IMR-90 (cell line): ENCODE results near the gene FSD1L. TPM values are rescaled to one million over a fixed set of nuclear protein-coding genes. Genes with fewer than 3 reads are reported as not detected.

Experiments used
- ATAC-seq: fragments of 200-7000 bp; cut with Tn5 transposase; 2 replicates; pipeline ENCODE4 v1.9.1; 2020; ENCODE audit warnings: low read depth, mild to moderate bottlenecking, moderate library complexity
- BruUV-seq: library from RNA; stranded (reverse); fragments of 400-500 nt; replicated peaks from 2 replicates; lab custom pipeline; 2021; lab: Mats Ljungman, UMichigan
- CTCF ChIA-PET: fragments of 300-600 bp; formaldehyde crosslinking; extraction: SDS; loops from one replicate; lab custom pipeline; 2021; ENCODE audit warnings: antibody characterized with exemption; lab: Yijun Ruan, JAX
- POLR2A ChIA-PET: fragments of 300-600 bp; sonication (Branson Sonifier 250); formaldehyde crosslinking; loops from one replicate; lab custom pipeline; 2022; ENCODE audit warnings: antibody characterized with exemption; ENCODE audit not compliant: unreplicated experiment; lab: Charles Lee
- DNase-seq: peaks from one replicate; pipeline ENCODE4 v3.0.0; 2013
- H2AFZ ChIP-seq: replicated peaks from 2 replicates; pipeline ENCODE3; 2013; ENCODE audit warnings: low read length, mild to moderate bottlenecking; ENCODE audit not compliant: poor library complexity
- H2AK5ac ChIP-seq: 2 replicates; pipeline ENCODE4 v1.6.1; 2013; ENCODE audit warnings: low read depth, low read length, inconsistent platforms
- H2AK9ac ChIP-seq: replicated peaks from 2 replicates; pipeline ENCODE3; 2013; ENCODE audit warnings: mild to moderate bottlenecking, low read depth, low read length, moderate library complexity; ENCODE audit not compliant: poor library complexity
- H2BK120ac ChIP-seq: 2 replicates; pipeline ENCODE4 v1.6.1; 2013; ENCODE audit warnings: low read depth, low read length, inconsistent platforms
- H2BK15ac ChIP-seq: 3 replicates; pipeline ENCODE4 v1.6.1; 2013; ENCODE audit warnings: low read depth, low read length, inconsistent platforms
- H2BK20ac ChIP-seq: 2 replicates; pipeline ENCODE4 v1.6.1; 2013; ENCODE audit warnings: low read depth, mild to moderate bottlenecking, inconsistent platforms, low read length, moderate library complexity
- H2BK5ac ChIP-seq: 2 replicates; pipeline ENCODE4 v1.6.1; 2013; ENCODE audit warnings: mild to moderate bottlenecking, low read depth, low read length, inconsistent platforms; ENCODE audit not compliant: poor library complexity, severe bottlenecking
- H3K14ac ChIP-seq: replicated peaks from 2 replicates; pipeline ENCODE4 v1.6.1; 2013; ENCODE audit warnings: low read depth, low read length, inconsistent platforms
- H3K18ac ChIP-seq: 2 replicates; pipeline ENCODE4 v1.6.1; 2013; ENCODE audit warnings: low read depth, low read length, control low read depth
- H3K23ac ChIP-seq: 2 replicates; pipeline ENCODE4 v1.6.1; 2013; ENCODE audit warnings: low read depth, low read length, inconsistent platforms
- H3K27ac ChIP-seq: 2 replicates; pipeline ENCODE4 v1.5.1; 2013; ENCODE audit warnings: mild to moderate bottlenecking, control low read depth, low read length; ENCODE audit not compliant: insufficient read depth
- H3K27me3 ChIP-seq: 2 replicates; pipeline ENCODE4 v1.6.1; 2013; ENCODE audit warnings: low read length; ENCODE audit not compliant: control insufficient read depth, insufficient read depth
- H3K36me3 ChIP-seq: 2 replicates; pipeline ENCODE4 v1.6.1; 2013; ENCODE audit warnings: low read length, mixed read lengths; ENCODE audit not compliant: control insufficient read depth, insufficient read depth
- H3K4ac ChIP-seq: 2 replicates; pipeline ENCODE4 v1.6.1; 2013; ENCODE audit warnings: low read depth, low read length, inconsistent platforms
- H3K4me1 ChIP-seq: 2 replicates; pipeline ENCODE4 v1.6.1; 2013; ENCODE audit warnings: low read length, mixed read lengths; ENCODE audit not compliant: control insufficient read depth, insufficient read depth
- H3K4me2 ChIP-seq: 2 replicates; pipeline ENCODE4 v1.6.1; 2013; ENCODE audit warnings: low read depth, mild to moderate bottlenecking, control low read depth, low read length, moderate library complexity
- H3K4me3 ChIP-seq: 2 replicates; pipeline ENCODE4 v1.5.1; 2013; ENCODE audit warnings: low read depth, mild to moderate bottlenecking, control low read depth, low read length, moderate library complexity; ENCODE audit not compliant: insufficient read depth
- H3K56ac ChIP-seq: 2 replicates; pipeline ENCODE4 v1.6.1; 2013; ENCODE audit warnings: low read length, inconsistent platforms; ENCODE audit not compliant: insufficient read depth; ENCODE audit errors: extremely low read depth
- H3K79me1 ChIP-seq, 2 experiments: 2 replicates each; pipeline ENCODE4 v1.6.1; 2013; ENCODE audit warnings: low read length in 2 of 2, inconsistent platforms in 1 of 2, low read depth in 1 of 2
- H3K9ac ChIP-seq: 2 replicates; pipeline ENCODE4 v1.6.1; 2013; ENCODE audit warnings: low read depth, low read length, control low read depth
- H3K9me1 ChIP-seq: 2 replicates; pipeline ENCODE4 v1.6.1; 2013; ENCODE audit warnings: low read length, inconsistent platforms; ENCODE audit not compliant: insufficient read depth
- H3K9me3 ChIP-seq: 2 replicates; pipeline ENCODE4 v1.6.1; 2013; ENCODE audit warnings: low read length; ENCODE audit not compliant: control insufficient read depth, insufficient read depth
- H4K20me1 ChIP-seq: 2 replicates; pipeline ENCODE4 v1.6.1; 2013; ENCODE audit warnings: low read length, inconsistent platforms; ENCODE audit not compliant: insufficient read depth
- H4K5ac ChIP-seq: 2 replicates; pipeline ENCODE4 v1.6.1; 2013; ENCODE audit warnings: mild to moderate bottlenecking, low read depth, low read length, control low read depth
- H4K8ac ChIP-seq, 2 experiments: 2 replicates each; pipeline ENCODE4 v1.6.1; 2013; ENCODE audit warnings: low read depth in 2 of 2, low read length in 2 of 2, control low read depth in 1 of 2, inconsistent platforms in 1 of 2
- H4K91ac ChIP-seq: 2 replicates; pipeline ENCODE4 v1.6.1; 2013; ENCODE audit warnings: low read depth, low read length, inconsistent platforms; ENCODE audit not compliant: insufficient read depth
- BHLHE40 ChIP-seq: fragments of 150-350 bp; IDR thresholded peaks from 2 replicates; pipeline ENCODE4 v1.6.1; 2016; ENCODE audit warnings: mild to moderate bottlenecking, low read depth, low read length
- CTCF ChIP-seq: conservative IDR thresholded peaks from 2 replicates; pipeline ENCODE4 v1.5.1; 2012; ENCODE audit warnings: mild to moderate bottlenecking, low read depth, low read length, improper control_type of control experiment
- MAZ ChIP-seq: IDR thresholded peaks from 2 replicates; pipeline ENCODE4 v1.6.1; 2012; ENCODE audit warnings: low read depth, mild to moderate bottlenecking, low read length, improper control_type of control experiment, moderate library complexity, borderline replicate concordance
- MXI1 ChIP-seq: IDR thresholded peaks from 2 replicates; pipeline ENCODE4 v1.6.1; 2012; ENCODE audit warnings: low read depth, mild to moderate bottlenecking, low read length, moderate library complexity, borderline replicate concordance
- POLR2A ChIP-seq: IDR thresholded peaks from 2 replicates; pipeline ENCODE4 v1.6.1; 2012; ENCODE audit warnings: mild to moderate bottlenecking, low read depth, low read length
- RAD21 ChIP-seq: IDR thresholded peaks from 2 replicates; pipeline ENCODE4 v1.6.1; 2012; ENCODE audit warnings: low read length, improper control_type of control experiment
- SMC3 ChIP-seq: fragments of 150-350 bp; IDR thresholded peaks from 2 replicates; pipeline ENCODE4 v1.6.1; 2016; ENCODE audit warnings: low read depth, mild to moderate bottlenecking, antibody characterized with exemption, low read length, moderate library complexity
- WGBS, 2 experiments: methylation state at CpG; one replicate each; pipeline versions ENCODE4 v1.1.5 to v1.1.7; 2013; ENCODE audit warnings: missing lambda C conversion rate in 2 of 2; ENCODE audit not compliant: insufficient read length in 1 of 2; ENCODE audit errors: extremely low coverage in 2 of 2; 5-methylcytosine and 5-hydroxymethylcytosine counted together
- dilution Hi-C: fragments of 300-500 bp; cut with HindIII; formaldehyde crosslinking; loops from one replicate; pipeline ENCODE4 v1.14.3; 2018; ENCODE audit warnings: low sequenced_read_pairs; ENCODE audit not compliant: unreplicated experiment
- in situ Hi-C: fragments of 300-500 bp; cut with MboI; formaldehyde crosslinking; loops from 3 replicates; pipeline ENCODE4 v1.14.3; 2019; ENCODE audit warnings: low sequenced_read_pairs, inconsistent platforms, mixed read lengths
- intact Hi-C: fragments of 100-400 bp; cut with micrococcal nuclease; formaldehyde crosslinking; loops from 2 replicates; pipeline ENCODE4 v1.10.0; 2022
- polyA plus RNA-seq, 3 experiments: library from polyadenylated mRNA; depleted of rRNA; stranded (reverse); fragments of >200 nt; gene quantifications; 2 replicates each; pipeline ENCODE4 v1.2.3, GENCODE V29; 2012; ENCODE audit warnings: low replicate concordance in 1 of 3
- total RNA-seq: library from RNA; depleted of rRNA; stranded (reverse); fragments of >200 nt; gene quantifications from 2 replicates; pipeline ENCODE4 v1.2.3, GENCODE V29; 2012
- TF ChIP-seq, protein P1 (sequence below): fragments of 150-350 bp; IDR thresholded peaks from 2 replicates; pipeline ENCODE4 v1.6.1; 2016; ENCODE audit warnings: low read depth, mild to moderate bottlenecking, low read length, moderate library complexity, borderline replicate concordance

FSD1L gene
- total and polyA plus RNA-seq, 2 of the 4 experiments (the other 2 are of a cell fraction) = 1.4 to 2.9 TPM

- Histone ChIP-seq H3K9me1 (no peaks in the 10 kb centered on the region), H3K56ac (no peak overlapping the region), H3K14ac (no peak overlapping the region; the same call in 1 of the 2 replicates), H3K9me3 (no peaks in the 10 kb centered on the region), H2AFZ (peak overlapping the region; percentile 69), H3K27me3 (no peaks in the 10 kb centered on the region), H4K91ac (no peak overlapping the region), H4K5ac (no peak overlapping the region; the same call in 1 of the 2 replicates), H4K8ac (no peak overlapping the region), H3K23ac (no peak overlapping the region), H3K4me3 (no peak overlapping the region), H2BK120ac (peak overlapping the region; percentile 55), H3K79me1 (no peaks in the 10 kb centered on the region), H2BK20ac (peak overlapping the region; percentile 62; the same call in 1 of the 2 replicates), H3K27ac (no peak overlapping the region), H3K4me2 (peak overlapping the region; percentile 76), H2BK5ac (no peak overlapping the region), H3K18ac (peak overlapping the region; percentile 3; the same call in 1 of the 2 replicates), H2AK9ac (peak overlapping the region; percentile 37), H3K4me1 (peaks cover 6% of the 10 kb centered on the region), H2BK15ac (no peak overlapping the region), H4K20me1 (no peaks in the 10 kb centered on the region), H3K36me3 (no peaks in the 10 kb centered on the region), H2AK5ac (peak overlapping the region; percentile 84), H3K9ac (no peak overlapping the region), H3K4ac (peak overlapping the region; percentile 66)
- intact Hi-C loops = loop anchor here (5.0 to 10.0 kb wide), 2 partner anchors 420 to 633 kb away; no protein-coding TSS in a partner anchor
- ChIA-PET POLR2A (no interaction called here), CTCF (interaction anchor here (0.7 to 2.1 kb wide), 6 partner anchors 12 to 552 kb away, joined by 3 to 6 read pairs (median 4); no protein-coding TSS in a partner anchor)
- no TSS peak for BruUV-seq
- 0% methylated on average over 1 of the region's 6 CpGs; no CpG with 5 or more reads in 1 of the 2 experiments for WGBS, 2 experiments
- in situ Hi-C loops = loop anchor here (5.0 to 10.0 kb wide), 5 partner anchors 170 to 630 kb away; partner anchors contain the start of gene SLC44A1
- ATAC-seq (peak; percentile 70), DNase-seq (peak; percentile 55)
- no peak for TF ChIP-seq MXI1
- TF ChIP-seq CTCF = peak; percentile 77
- TF ChIP-seq POLR2A = no peak
- no peak for TF ChIP-seq BHLHE40
- peak; percentile 94 for TF ChIP-seq SMC3
- TF ChIP-seq, protein P1, sequence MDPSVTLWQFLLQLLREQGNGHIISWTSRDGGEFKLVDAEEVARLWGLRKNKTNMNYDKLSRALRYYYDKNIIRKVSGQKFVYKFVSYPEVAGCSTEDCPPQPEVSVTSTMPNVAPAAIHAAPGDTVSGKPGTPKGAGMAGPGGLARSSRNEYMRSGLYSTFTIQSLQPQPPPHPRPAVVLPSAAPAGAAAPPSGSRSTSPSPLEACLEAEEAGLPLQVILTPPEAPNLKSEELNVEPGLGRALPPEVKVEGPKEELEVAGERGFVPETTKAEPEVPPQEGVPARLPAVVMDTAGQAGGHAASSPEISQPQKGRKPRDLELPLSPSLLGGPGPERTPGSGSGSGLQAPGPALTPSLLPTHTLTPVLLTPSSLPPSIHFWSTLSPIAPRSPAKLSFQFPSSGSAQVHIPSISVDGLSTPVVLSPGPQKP = no peak
- no peak for TF ChIP-seq MAZ
- TF ChIP-seq RAD21 = peak; percentile 97
- dilution Hi-C loops = no loop called here
Measured at GRCh38 chr9:105414947-105415661, 32.7 kb upstream of the FSD1L start.
